DMS 273 treated with DMSO at 0.1 percent for 48 hours (cell line): Measurements from ENCODE around the gene POTEB2.
"Not testable (repeated sequence)": the region's sequence is repeated elsewhere in the genome, so short reads cannot be mapped to it uniquely, and the experiment has no call there.

ENCODE experiments used
- DNase-seq: peaks from one replicate; lab custom pipeline; 2025; lab: John Stamatoyannopoulos, UW

The POTEB2 gene

DNA sequence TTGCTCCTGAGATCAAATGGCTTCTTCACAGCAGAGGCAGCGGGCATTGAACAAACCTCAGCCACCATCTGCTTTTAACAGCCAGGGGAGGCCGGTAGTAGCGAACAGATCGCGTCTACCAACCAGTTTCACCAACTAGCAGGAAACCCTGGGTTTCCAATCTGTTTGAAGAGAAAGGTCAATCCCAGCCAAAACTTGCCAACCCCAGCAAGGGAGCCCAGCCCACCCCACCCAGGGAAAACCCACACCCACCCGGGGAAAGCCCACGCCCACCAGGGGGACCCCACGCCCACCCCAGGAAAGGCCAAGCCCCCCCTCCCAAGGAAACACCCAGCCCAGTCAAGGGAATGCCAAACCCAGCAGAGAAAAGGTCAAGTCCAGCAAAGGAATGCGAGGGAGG is at the start of gene POTEB2:
Gene POTEB2 (minus strand): TSS at position 101 of the 400 bp plus-strand sequence. CDS start 33 bp downstream, at position 68.
- DNase-seq, result not testable (repeated sequence)

DNA sequence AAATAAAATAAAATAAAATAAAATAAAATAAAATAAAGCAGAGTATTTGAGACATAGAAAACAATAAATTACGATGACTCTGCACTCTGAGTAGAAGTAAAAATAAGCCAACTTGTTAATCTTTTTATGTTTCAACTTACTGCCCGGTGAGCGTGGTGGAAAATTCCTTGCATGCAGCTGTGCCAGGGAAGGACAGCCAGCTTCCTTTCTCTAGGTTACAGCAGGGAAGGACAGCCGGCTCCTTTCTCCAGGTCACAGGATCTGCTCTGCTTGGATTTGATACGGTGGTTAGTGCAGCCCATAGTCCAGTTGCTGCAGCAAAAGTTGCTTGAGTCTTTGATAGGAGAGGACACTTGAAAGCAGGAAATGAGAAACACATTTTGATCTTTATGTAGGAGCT is 13.8 kb upstream of the POTEB2 start:
- DNase-seq, result not testable (repeated sequence)

DNA sequence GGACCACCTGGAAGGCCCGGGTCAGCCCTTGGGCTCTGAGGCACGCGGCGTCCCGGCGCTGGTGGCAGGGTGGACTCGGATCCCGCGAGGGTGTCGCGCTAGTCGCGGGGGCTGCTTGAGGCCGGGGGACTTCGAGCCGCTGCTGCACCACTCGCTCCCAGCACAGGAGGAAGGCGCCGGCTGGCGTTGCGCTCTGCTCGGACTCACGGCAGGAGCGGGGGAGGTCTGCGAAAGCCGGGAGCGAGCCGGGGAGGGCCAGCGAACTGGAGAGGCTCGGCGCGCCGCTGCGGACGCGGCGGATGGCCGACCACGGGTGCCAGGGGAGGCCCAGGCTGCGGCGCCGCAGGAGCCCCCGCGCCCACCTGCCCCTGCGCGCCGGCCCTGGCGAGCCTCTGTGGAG is 12.3 kb upstream of the POTEB2 start:
- not testable (repeated sequence) for DNase-seq

DNA sequence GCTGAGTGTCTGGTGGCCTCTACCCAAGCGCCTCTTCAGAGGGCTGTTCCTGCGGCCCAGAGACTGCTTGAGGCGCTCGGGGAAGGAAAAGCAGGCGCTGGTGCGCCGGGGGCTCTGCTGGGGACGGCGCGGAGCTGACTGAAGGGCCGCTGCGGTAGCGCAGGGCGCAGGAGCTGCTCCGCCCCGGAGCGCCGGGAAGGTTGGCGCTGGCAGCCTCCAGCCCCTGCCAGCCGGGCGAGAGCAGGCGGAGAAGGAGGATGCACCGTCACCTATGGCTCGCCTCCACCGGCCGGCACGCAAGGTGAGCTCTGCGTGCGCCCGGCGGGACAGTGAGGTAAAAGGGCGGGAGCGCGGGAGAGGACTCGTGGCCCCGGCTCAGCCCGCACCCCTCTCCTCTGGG is 11.7 kb upstream of the POTEB2 start:
- DNase-seq, result not testable (repeated sequence)
